DND-41 (cell line): Measurements from ENCODE around the gene SMIM44.

Experiments
- ATAC-seq: fragments of 200-7000 bp; cut with Tn5 transposase; 3 replicates; pipeline ENCODE4 v1.9.1; 2021; ENCODE audit warnings: low read depth; ENCODE audit not compliant: insufficient read depth
- DNase-seq: peaks from one replicate; pipeline ENCODE4 v3.0.0-alpha.2; 2020
- H2AFZ ChIP-seq: 2 replicates; pipeline ENCODE4 v1.6.0; 2012; ENCODE audit warnings: low read depth, low read length
- H3K27ac ChIP-seq: 2 replicates; pipeline ENCODE4 v1.5.1; 2012; ENCODE audit warnings: low read length, inconsistent platforms
- H3K27me3 ChIP-seq: fragments of 200-600 bp; sonication (generic); 2 replicates; pipeline ENCODE4 v1.6.0; 2012; ENCODE audit warnings: low read length, mild to moderate bottlenecking, inconsistent platforms; ENCODE audit not compliant: insufficient read depth, poor library complexity
- H3K36me3 ChIP-seq: 2 replicates; pipeline ENCODE4 v1.5.1; 2012; ENCODE audit warnings: low read length, inconsistent platforms; ENCODE audit not compliant: insufficient read depth
- H3K4me1 ChIP-seq: 2 replicates; pipeline ENCODE4 v1.5.1; 2012; ENCODE audit warnings: mild to moderate bottlenecking, low read length; ENCODE audit not compliant: insufficient read depth
- H3K4me2 ChIP-seq: 2 replicates; pipeline ENCODE4 v1.6.0; 2012; ENCODE audit warnings: mild to moderate bottlenecking, moderate library complexity, low read length, inconsistent platforms; ENCODE audit not compliant: insufficient read depth
- H3K4me3 ChIP-seq, 2 experiments: fragments of 200-600 bp in 1 of 2; shearing (Covaris generic) in 1 of 2; 2 replicates each; pipeline ENCODE4 v1.5.1; 2012 to 2016; ENCODE audit warnings: inconsistent platforms in 2 of 2, low read length in 2 of 2, mild to moderate bottlenecking in 2 of 2, low read depth in 1 of 2, moderate library complexity in 1 of 2
- H3K79me2 ChIP-seq: 2 replicates; pipeline ENCODE4 v1.6.0; 2012; ENCODE audit warnings: low read length, inconsistent platforms; ENCODE audit not compliant: insufficient read depth
- H3K9ac ChIP-seq: 2 replicates; pipeline ENCODE4 v1.6.0; 2012; ENCODE audit warnings: low read depth, mild to moderate bottlenecking, inconsistent platforms, low read length, moderate library complexity
- H3K9me3 ChIP-seq: 2 replicates; pipeline ENCODE4 v1.5.1; 2012; ENCODE audit warnings: low read length, moderate library complexity, mild to moderate bottlenecking, inconsistent platforms; ENCODE audit not compliant: insufficient read depth, severe bottlenecking
- H4K20me1 ChIP-seq: 2 replicates; pipeline ENCODE4 v1.6.0; 2012; ENCODE audit warnings: low read length; ENCODE audit not compliant: insufficient read depth
- CTCF ChIP-seq: IDR thresholded peaks from 2 replicates; pipeline ENCODE4 v1.5.1; 2012; ENCODE audit warnings: borderline replicate concordance, low read length, moderate library complexity, mild to moderate bottlenecking; ENCODE audit not compliant: poor library complexity, severe bottlenecking; ENCODE audit errors: extremely low read depth
- EZH2 ChIP-seq: IDR thresholded peaks from 3 replicates; pipeline ENCODE4 v1.6.1; 2012; ENCODE audit warnings: borderline replicate concordance, low read depth, mild to moderate bottlenecking, moderate library complexity, low read length, inconsistent platforms; ENCODE audit not compliant: severe bottlenecking

Gene SMIM44

GRCh38 chr19:3496392-3497273 lies 13.4 kb upstream of the SMIM44 start:
- no peaks in the 10 kb centered on the region for H3K27me3 ChIP-seq
- peaks cover 50% of the 10 kb centered on the region for H3K36me3 ChIP-seq
- H3K9me3 ChIP-seq: no peaks in the 10 kb centered on the region

DNA sequence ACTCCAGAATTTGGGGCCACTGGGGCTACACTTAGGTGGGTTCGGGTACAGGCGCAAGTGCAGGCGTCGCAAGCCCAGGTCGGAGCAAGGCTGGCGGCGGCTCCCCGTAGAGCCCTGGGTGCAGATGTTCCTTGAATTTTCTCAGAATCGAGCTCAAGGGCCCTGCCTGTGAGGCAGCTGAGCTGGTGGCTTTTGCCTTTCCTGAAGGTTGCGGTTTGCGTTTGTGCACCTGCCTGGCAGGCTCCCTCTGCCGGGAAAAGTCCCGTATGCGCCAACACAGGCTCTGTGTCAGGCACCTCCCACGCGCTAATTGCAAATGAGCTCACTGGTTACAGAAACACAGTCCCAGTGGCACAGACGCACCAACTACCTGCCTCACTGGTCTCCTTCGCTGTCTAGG lies 11.3 kb upstream of the SMIM44 start:
- Histone ChIP-seq H3K27me3 (no peaks in the 10 kb centered on the region), H3K9ac (peak overlapping the region; percentile 72), H2AFZ (peak overlapping the region; percentile 40), H3K4me1 (peaks cover 68% of the 10 kb centered on the region), H3K4me3 (peak overlapping the region; percentile 6 to 64; a peak in 3 of 4 replicates), H3K4me2 (peak overlapping the region; percentile 86), H3K9me3 (no peaks in the 10 kb centered on the region), H3K79me2 (peaks cover 51% of the 10 kb centered on the region), H4K20me1 (peaks cover 7% of the 10 kb centered on the region; the same call in 1 of the 2 replicates), H3K27ac (peak overlapping the region; percentile 97), H3K36me3 (peaks cover 67% of the 10 kb centered on the region)
- no peak for TF ChIP-seq EZH2
- TF ChIP-seq CTCF: peak; percentile 75
- DNase-seq (peak; percentile 96), ATAC-seq (peak; percentile 88)

More at GRCh38 chr19:3496392-3497273, 13.4 kb upstream of the SMIM44 start:
- ATAC-seq (no peak), DNase-seq (no peak)
- no peak overlapping the region for H3K4me2 ChIP-seq
- H3K79me2 ChIP-seq: peaks cover 62% of the 10 kb centered on the region
- H3K4me3 ChIP-seq: no peak overlapping the region
- peaks cover 7% of the 10 kb centered on the region; the same call in 1 of the 2 replicates for H4K20me1 ChIP-seq
- peaks cover 82% of the 10 kb centered on the region for H3K4me1 ChIP-seq
- no peak overlapping the region for H2AFZ ChIP-seq
- H3K9ac ChIP-seq: no peak overlapping the region
- TF ChIP-seq EZH2: no peak
- no peak for TF ChIP-seq CTCF
- H3K27ac ChIP-seq: no peak overlapping the region

- ATAC-seq (peak; percentile 90), DNase-seq (peak; percentile 94)
- Histone ChIP-seq H3K9ac (peak overlapping the region; percentile 72), H4K20me1 (peaks cover 7% of the 10 kb centered on the region; the same call in 1 of the 2 replicates), H3K27me3 (no peaks in the 10 kb centered on the region), H3K9me3 (no peaks in the 10 kb centered on the region), H3K79me2 (peaks cover 46% of the 10 kb centered on the region), H3K36me3 (peaks cover 67% of the 10 kb centered on the region), H3K4me3 (peak overlapping the region; percentile 18 to 64; a peak in 3 of 4 replicates), H2AFZ (peak overlapping the region; percentile 71), H3K27ac (peak overlapping the region; percentile 97), H3K4me1 (peaks cover 63% of the 10 kb centered on the region), H3K4me2 (peak overlapping the region; percentile 86)
- TF ChIP-seq EZH2: no peak
- TF ChIP-seq CTCF: no peak
Measured at GRCh38 chr19:3494051-3494450, 10.8 kb upstream of the SMIM44 start.
